ENCODE results near the gene POLD2. TPM values are rescaled to one million over a fixed set of nuclear protein-coding genes. Genes with fewer than 3 reads are reported as not detected.

POLD2 gene
- total RNA-seq, 1 experiment from 2014 or later: 131 TPM

- Histone ChIP-seq H3K9ac (ENCODE audit: extremely low read depth, insufficient read length, low read length) (no peak overlapping the region), H3K79me2 (ENCODE audit: insufficient read depth, low read length) (no peaks in the 10 kb centered on the region), H2BK15ac (ENCODE audit: low read depth, low read length) (no peak overlapping the region), H2BK12ac (ENCODE audit: insufficient read length, low read depth, low read length) (no peak overlapping the region), H3T11ph (ENCODE audit: low read length) (no peak overlapping the region), H3K4me1 (ENCODE audit: insufficient read depth, low read length) (no peaks in the 10 kb centered on the region; the same call in 1 of the 2 replicates), H3K14ac (ENCODE audit: insufficient read depth, low read length) (no peak overlapping the region), H3K9me3 (ENCODE audit: control insufficient read depth, low read depth, low read length) (no peaks in the 10 kb centered on the region), H2AFZ (ENCODE audit: low read length) (no peak overlapping the region), H3K4me2 (ENCODE audit: insufficient read depth, insufficient read length, low read length) (no peak overlapping the region), H2BK20ac (ENCODE audit: low read depth, low read length, poor library complexity, severe bottlenecking) (no peak overlapping the region), H3K27me3 (ENCODE audit: insufficient read depth, low read length) (no peaks in the 10 kb centered on the region; the same call in 1 of the 2 replicates), H3K23ac (ENCODE audit: insufficient read length, low read depth, low read length) (no peak overlapping the region), H4K8ac (replicated peaks; ENCODE audit: insufficient read length, low read depth, low read length) (no peak overlapping the region), H4K20me1 (ENCODE audit: control insufficient read depth, insufficient read depth, insufficient read length) (no peaks in the 10 kb centered on the region), H4K5ac (ENCODE audit: insufficient read length, low read depth, low read length) (no peak overlapping the region), H3K18ac (ENCODE audit: insufficient read length, low read depth, low read length) (no peak overlapping the region), H3K56ac (ENCODE audit: insufficient read length, low read depth, low read length) (no peak overlapping the region), H2AK5ac (ENCODE audit: insufficient read length, low read length) (no peak overlapping the region), H2BK5ac (ENCODE audit: insufficient read length, low read length) (no peak overlapping the region), H4K91ac (ENCODE audit: insufficient read length, low read depth, low read length) (no peak overlapping the region), H3K4ac (ENCODE audit: low read depth, low read length) (no peak overlapping the region), H3K23me2 (ENCODE audit: insufficient read length, low read depth, low read length, poor library complexity, severe bottlenecking) (no peaks in the 10 kb centered on the region), H3K27ac (ENCODE audit: insufficient read length, low read depth, low read length) (no peak overlapping the region), H2BK120ac (ENCODE audit: low read depth, low read length, poor library complexity, severe bottlenecking) (no peak overlapping the region), H3K79me1 (ENCODE audit: insufficient read depth, low read depth, low read length, poor library complexity, severe bottlenecking) (no peaks in the 10 kb centered on the region)
- Mint-ChIP-seq H3K4me3 (no peak overlapping the region), H3K4me1 (peaks cover 15 to 18% of the 10 kb centered on the region in 2 experiments), H3K27ac (no peak overlapping the region), H3K27me3 (ENCODE audit: low read depth) (peaks cover 11% of the 10 kb centered on the region), H3K9me3 (no peaks in the 10 kb centered on the region), H3K36me3 (ENCODE audit: insufficient read depth in 1 of 3, low read depth in 3 of 3) (no peaks in the 10 kb centered on the region)
- no CpG with 5 or more reads among the region's 4 CpGs for WGBS (ENCODE audit: extremely low coverage, insufficient read length, low lambda C conversion rate)
- DNase-seq: no peak
- no peak for TF ChIP-seq CTCF (conservative IDR thresholded peaks at IDR 0.05)
Observed at GRCh38 chr7:44162179-44162578, 38.8 kb upstream of the POLD2 start.
